IPS-18c (cell line): ENCODE results near the gene PGGT1B.

Source experiments
- H3K4me3 ChIP-seq: 2 replicates; pipeline ENCODE4 v1.7.0; 2013; ENCODE audit warnings: low read depth, mild to moderate bottlenecking, low read length, moderate library complexity; ENCODE audit not compliant: insufficient read depth
- H3K9me3 ChIP-seq: one replicate; pipeline ENCODE4 v1.6.1; 2013; ENCODE audit warnings: mild to moderate bottlenecking, low read length, moderate library complexity; ENCODE audit not compliant: control insufficient read depth, insufficient read depth

The PGGT1B gene

GRCh38 chr5:115262321-115263077 lies at the start of gene PGGT1B:
TSS of gene PGGT1B (minus strand) at chr5:115262877. CDS start at chr5:115262851, 26 bp downstream.
- peak within 1 kb of the TSS; percentile 68 for H3K4me3 ChIP-seq
- no peaks in the 10 kb centered on the region for H3K9me3 ChIP-seq

- Histone ChIP-seq H3K4me3 (no peak overlapping the region), H3K9me3 (no peaks in the 10 kb centered on the region)
Measured at GRCh38 chr5:115309751-115310370, 47.2 kb upstream of the PGGT1B start.

- no peaks in the 10 kb centered on the region for H3K9me3 ChIP-seq
Measured at GRCh38 chr5:115308815-115309214, 46.1 kb upstream of the PGGT1B start.

GRCh38 chr5:115306011-115306536 lies 43.4 kb upstream of the PGGT1B start:
- no peak overlapping the region for H3K4me3 ChIP-seq
- H3K9me3 ChIP-seq, result no peaks in the 10 kb centered on the region

More at GRCh38 chr5:115308815-115309214, 46.1 kb upstream of the PGGT1B start:
- no peak overlapping the region for H3K4me3 ChIP-seq

GRCh38 chr5:115304496-115304895 lies 41.8 kb upstream of the PGGT1B start:
- Histone ChIP-seq H3K9me3 (no peaks in the 10 kb centered on the region), H3K4me3 (no peak overlapping the region)

- no peak overlapping the region for H3K4me3 ChIP-seq
- no peaks in the 10 kb centered on the region for H3K9me3 ChIP-seq
Measured at GRCh38 chr5:115298811-115299210, 36.1 kb upstream of the PGGT1B start.

- H3K4me3 ChIP-seq, result no peak overlapping the region
- H3K9me3 ChIP-seq, result no peaks in the 10 kb centered on the region
Measured at GRCh38 chr5:115297031-115297430, 34.4 kb upstream of the PGGT1B start.

GRCh38 chr5:115296124-115297022 lies 33.7 kb upstream of the PGGT1B start, which contains the start of gene CCDC112:
TSS of gene CCDC112 (minus strand) at chr5:115296654. CDS start at chr5:115296543, 111 bp downstream.
- Histone ChIP-seq H3K4me3 (peak within 1 kb of the TSS; percentile 88), H3K9me3 (no peaks in the 10 kb centered on the region)

GRCh38 chr5:115295777-115296123 lies 33.1 kb upstream of the PGGT1B start:
- no peaks in the 10 kb centered on the region for H3K9me3 ChIP-seq
- peak overlapping the region; percentile 88 for H3K4me3 ChIP-seq

GRCh38 chr5:115291397-115291796 lies 28.7 kb upstream of the PGGT1B start:
- Histone ChIP-seq H3K4me3 (no peak overlapping the region), H3K9me3 (no peaks in the 10 kb centered on the region)

GRCh38 chr5:115289104-115289503 lies 26.4 kb upstream of the PGGT1B start:
- H3K4me3 ChIP-seq, result no peak overlapping the region
- no peaks in the 10 kb centered on the region for H3K9me3 ChIP-seq

- Histone ChIP-seq H3K9me3 (no peaks in the 10 kb centered on the region), H3K4me3 (no peak overlapping the region)
Measured at GRCh38 chr5:115284021-115284420, 21.3 kb upstream of the PGGT1B start.

- H3K4me3 ChIP-seq, result no peak overlapping the region
Measured at GRCh38 chr5:115282131-115282530, 19.5 kb upstream of the PGGT1B start.

GRCh38 chr5:115274584-115274983 lies 11.9 kb upstream of the PGGT1B start:
- Histone ChIP-seq H3K4me3 (no peak overlapping the region), H3K9me3 (no peaks in the 10 kb centered on the region)

More at GRCh38 chr5:115282131-115282530, 19.5 kb upstream of the PGGT1B start:
- H3K9me3 ChIP-seq, result no peaks in the 10 kb centered on the region

GRCh38 chr5:115272297-115272958 lies 9.8 kb upstream of the PGGT1B start:
- no peak overlapping the region for H3K4me3 ChIP-seq
- no peaks in the 10 kb centered on the region for H3K9me3 ChIP-seq

GRCh38 chr5:115271295-115272050 lies 8.8 kb upstream of the PGGT1B start:
- no peak overlapping the region for H3K4me3 ChIP-seq

More at GRCh38 chr5:115271295-115272050, 8.8 kb upstream of the PGGT1B start:
- H3K9me3 ChIP-seq, result no peaks in the 10 kb centered on the region
